ENCODE data around the gene HS1BP3. TPM values are rescaled to one million over a fixed set of nuclear protein-coding genes. Genes with fewer than 3 reads are reported as not detected.

The HS1BP3 gene
- total RNA-seq, 1 donor from 2014 or later, result 23.8 TPM

DNA sequence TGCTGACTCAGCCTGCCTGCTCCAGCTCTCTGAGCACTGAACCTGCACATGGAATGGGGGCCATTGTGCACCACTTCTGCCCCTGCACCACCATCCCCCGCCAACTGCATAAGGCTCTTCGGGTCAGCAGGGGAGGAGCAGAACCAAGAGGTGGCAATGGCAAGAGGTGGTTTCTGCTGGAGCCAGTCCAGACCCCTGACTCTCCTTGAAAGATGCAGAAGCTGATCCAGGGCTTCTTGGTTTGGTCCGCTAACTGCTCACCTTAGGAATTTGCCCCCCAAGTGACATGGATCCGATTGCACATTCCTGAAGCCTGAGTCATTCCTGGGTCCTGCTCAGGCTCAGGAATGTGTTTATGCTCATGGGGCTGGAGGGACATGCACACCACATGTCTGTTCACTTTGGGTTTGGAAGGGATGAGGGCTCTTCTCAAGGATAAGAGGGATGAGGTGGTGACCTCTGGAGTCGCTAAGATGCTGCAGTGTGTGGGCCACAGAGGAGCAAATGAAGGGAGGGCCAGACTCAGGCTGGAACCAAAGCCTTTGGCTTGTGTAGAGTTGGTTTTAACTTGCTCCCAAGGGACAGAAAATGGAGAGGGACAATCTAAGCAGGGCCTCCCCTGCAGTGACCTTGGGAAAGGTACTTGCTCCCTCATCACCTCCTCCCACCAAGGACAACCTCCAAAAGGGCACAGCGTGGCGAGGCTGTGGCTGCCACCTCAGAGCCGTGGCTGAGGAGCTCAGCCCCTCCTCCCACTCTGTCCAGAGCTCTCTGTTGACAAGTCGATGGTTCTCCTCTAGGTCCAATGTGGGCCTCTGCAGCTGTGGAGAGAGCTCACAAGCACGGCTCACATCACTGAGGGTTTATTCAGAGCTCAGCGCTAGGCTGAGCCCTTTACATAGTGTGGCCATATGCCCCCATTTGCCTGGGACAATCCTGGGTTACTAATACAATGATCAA lies 66.2 kb downstream of the HS1BP3 start:
- H3K9me3 Mint-ChIP-seq (ENCODE audit: unreplicated experiment), result peaks cover 2% of the 10 kb centered on the region
- peaks cover 2% of the 10 kb centered on the region for H3K4me1 Mint-ChIP-seq (ENCODE audit: low read depth, unreplicated experiment)
- no peak for DNase-seq
- TF ChIP-seq, protein P1, sequence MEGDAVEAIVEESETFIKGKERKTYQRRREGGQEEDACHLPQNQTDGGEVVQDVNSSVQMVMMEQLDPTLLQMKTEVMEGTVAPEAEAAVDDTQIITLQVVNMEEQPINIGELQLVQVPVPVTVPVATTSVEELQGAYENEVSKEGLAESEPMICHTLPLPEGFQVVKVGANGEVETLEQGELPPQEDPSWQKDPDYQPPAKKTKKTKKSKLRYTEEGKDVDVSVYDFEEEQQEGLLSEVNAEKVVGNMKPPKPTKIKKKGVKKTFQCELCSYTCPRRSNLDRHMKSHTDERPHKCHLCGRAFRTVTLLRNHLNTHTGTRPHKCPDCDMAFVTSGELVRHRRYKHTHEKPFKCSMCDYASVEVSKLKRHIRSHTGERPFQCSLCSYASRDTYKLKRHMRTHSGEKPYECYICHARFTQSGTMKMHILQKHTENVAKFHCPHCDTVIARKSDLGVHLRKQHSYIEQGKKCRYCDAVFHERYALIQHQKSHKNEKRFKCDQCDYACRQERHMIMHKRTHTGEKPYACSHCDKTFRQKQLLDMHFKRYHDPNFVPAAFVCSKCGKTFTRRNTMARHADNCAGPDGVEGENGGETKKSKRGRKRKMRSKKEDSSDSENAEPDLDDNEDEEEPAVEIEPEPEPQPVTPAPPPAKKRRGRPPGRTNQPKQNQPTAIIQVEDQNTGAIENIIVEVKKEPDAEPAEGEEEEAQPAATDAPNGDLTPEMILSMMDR (IDR thresholded peaks at IDR 0.05; ENCODE audit: partially characterized antibody, unreplicated experiment), result no peak
- peaks cover 1% of the 10 kb centered on the region for H3K27me3 Mint-ChIP-seq (ENCODE audit: unreplicated experiment)
- H3K36me3 Mint-ChIP-seq (ENCODE audit: unreplicated experiment), result no peaks in the 10 kb centered on the region
- H3K27ac Mint-ChIP-seq (ENCODE audit: unreplicated experiment), result no peak overlapping the region
- H3K4me3 Mint-ChIP-seq (ENCODE audit: unreplicated experiment), result no peak overlapping the region

DNA sequence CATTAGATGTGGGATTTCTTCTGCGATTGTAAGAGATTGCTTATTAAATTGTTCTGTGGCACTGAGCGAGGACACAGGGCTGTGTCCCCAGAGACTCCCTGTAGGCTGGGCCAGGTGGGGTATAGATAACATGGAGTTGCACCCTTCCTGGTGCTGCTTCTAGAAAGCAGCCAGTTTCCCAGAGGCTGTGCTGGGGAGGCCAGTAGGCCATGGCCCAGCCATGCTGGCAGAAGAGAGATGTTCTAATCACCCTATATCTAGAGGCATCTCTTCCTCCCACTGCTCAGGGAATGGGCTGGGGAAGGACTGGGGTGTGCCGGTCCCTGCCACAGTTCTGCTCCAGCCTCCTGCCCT lies 66.9 kb downstream of the HS1BP3 start:
- DNase-seq, result no peak
- H3K36me3 Mint-ChIP-seq (ENCODE audit: unreplicated experiment), result no peaks in the 10 kb centered on the region
- no peak overlapping the region for H3K4me3 Mint-ChIP-seq (ENCODE audit: unreplicated experiment)
- TF ChIP-seq, protein P1 (IDR thresholded peaks at IDR 0.05; ENCODE audit: partially characterized antibody, unreplicated experiment), result no peak
- peaks cover 4% of the 10 kb centered on the region for H3K4me1 Mint-ChIP-seq (ENCODE audit: low read depth, unreplicated experiment)
- H3K9me3 Mint-ChIP-seq (ENCODE audit: unreplicated experiment), result peaks cover 2% of the 10 kb centered on the region
- H3K27me3 Mint-ChIP-seq (ENCODE audit: unreplicated experiment), result peaks cover 1% of the 10 kb centered on the region
- H3K27ac Mint-ChIP-seq (ENCODE audit: unreplicated experiment), result no peak overlapping the region

DNA sequence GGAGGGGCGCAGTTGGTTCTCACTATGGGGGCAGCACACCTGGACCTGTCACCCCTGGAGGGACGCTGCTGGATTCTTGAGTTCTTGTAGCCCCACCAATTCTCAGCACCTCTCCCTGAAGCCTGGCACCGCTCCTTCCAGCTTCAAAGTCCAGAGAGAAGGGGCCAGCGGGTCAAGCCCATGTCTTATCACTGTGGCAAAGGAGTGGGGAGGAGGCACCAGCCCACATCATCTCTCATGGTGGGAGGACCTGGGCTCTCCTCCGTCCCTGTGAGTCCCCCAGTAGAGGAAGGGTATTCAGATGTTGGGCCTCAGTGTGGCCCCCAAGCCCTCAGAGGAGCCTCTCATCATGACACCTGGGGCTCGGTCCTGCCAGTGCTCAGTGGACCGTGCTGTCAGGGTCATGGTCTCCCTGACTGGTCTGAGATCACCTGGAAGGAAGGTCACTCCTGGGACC lies 67.4 kb downstream of the HS1BP3 start:
- Mint-ChIP-seq H3K36me3 (ENCODE audit: unreplicated experiment) (no peaks in the 10 kb centered on the region), H3K9me3 (ENCODE audit: unreplicated experiment) (peaks cover 2% of the 10 kb centered on the region), H3K4me1 (ENCODE audit: low read depth, unreplicated experiment) (peaks cover 4% of the 10 kb centered on the region), H3K27me3 (ENCODE audit: unreplicated experiment) (no peaks in the 10 kb centered on the region), H3K27ac (ENCODE audit: unreplicated experiment) (no peak overlapping the region), H3K4me3 (ENCODE audit: unreplicated experiment) (no peak overlapping the region)
- TF ChIP-seq, protein P1 (IDR thresholded peaks at IDR 0.05; ENCODE audit: partially characterized antibody, unreplicated experiment), result no peak
- DNase-seq, result no peak

DNA sequence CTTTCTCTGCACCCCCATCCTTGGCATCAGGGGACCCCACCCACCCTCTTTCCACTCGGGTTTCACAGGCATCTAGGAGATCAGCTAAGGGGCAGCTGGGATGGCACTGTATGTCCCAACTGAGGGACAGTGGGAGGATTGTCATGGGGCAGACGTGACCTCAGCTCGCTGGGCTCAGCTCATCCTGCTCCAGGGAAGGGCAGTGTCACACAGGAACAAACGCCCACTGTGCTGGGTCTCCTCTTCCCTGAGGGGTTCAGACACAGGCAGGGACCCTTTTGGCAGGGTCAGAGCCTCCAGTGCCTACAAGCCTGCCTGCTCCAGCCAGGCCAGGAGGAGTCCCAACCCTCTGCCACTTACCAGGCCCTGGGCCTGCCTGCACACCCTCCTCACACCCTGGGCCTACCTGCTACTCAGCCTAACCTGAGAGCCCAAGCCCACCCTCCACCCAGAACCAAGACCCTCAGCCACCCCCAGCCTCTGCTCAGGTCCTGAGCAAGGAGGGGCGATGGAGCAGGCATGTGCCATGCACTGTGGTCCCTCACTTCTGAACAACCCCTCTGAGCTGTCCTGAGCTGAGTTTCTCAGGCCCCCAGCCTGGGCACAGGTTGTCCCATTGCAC lies 68.2 kb downstream of the HS1BP3 start:
- Mint-ChIP-seq H3K9me3 (ENCODE audit: unreplicated experiment) (peaks cover 2% of the 10 kb centered on the region), H3K4me1 (ENCODE audit: low read depth, unreplicated experiment) (peaks cover 4% of the 10 kb centered on the region), H3K4me3 (ENCODE audit: unreplicated experiment) (no peak overlapping the region), H3K27me3 (ENCODE audit: unreplicated experiment) (no peaks in the 10 kb centered on the region), H3K36me3 (ENCODE audit: unreplicated experiment) (no peaks in the 10 kb centered on the region), H3K27ac (ENCODE audit: unreplicated experiment) (no peak overlapping the region)
- TF ChIP-seq, protein P1 (IDR thresholded peaks at IDR 0.05; ENCODE audit: partially characterized antibody, unreplicated experiment), result no peak
- DNase-seq, result no peak

All from glutamatergic neuron (in vitro differentiated cells).